Activated CD4-positive, alpha-beta T cell treated with anti-CD3 and anti-CD28 coated beads, Interleukin-2, amount 50 U/mL, for 48 hours (primary cell): Measurements from ENCODE around the gene GADD45GIP1.
"Not testable (repeated sequence)": the region's sequence is repeated elsewhere in the genome, so short reads cannot be mapped to it uniquely, and the experiment has no call there.

Experiments used
- DNase-seq, 2 experiments: peaks; one replicate each; pipeline ENCODE4 v3.0.0-alpha.2; 2020

GADD45GIP1 gene

DNA sequence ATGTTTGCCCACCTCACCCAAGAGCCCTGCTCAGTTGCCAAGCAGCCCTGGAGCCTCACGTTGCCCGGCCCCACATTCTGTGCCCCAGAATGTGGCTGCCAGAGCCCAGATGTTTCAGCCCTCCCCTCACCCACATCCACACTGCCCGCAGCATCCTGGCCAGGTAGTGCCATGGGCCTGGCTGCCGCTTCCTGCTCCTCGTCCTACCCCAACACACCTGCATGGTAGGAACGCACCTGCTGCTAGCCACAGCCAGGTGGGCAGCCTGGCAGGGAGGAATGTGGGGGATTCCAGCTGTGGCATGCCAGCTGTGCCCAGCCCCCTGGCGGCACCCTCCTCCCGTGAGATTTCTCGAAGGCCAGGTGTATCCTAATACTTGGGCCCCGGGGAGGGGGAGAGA, 30.8 kb upstream of the GADD45GIP1 start:
- DNase-seq: no peak

DNA sequence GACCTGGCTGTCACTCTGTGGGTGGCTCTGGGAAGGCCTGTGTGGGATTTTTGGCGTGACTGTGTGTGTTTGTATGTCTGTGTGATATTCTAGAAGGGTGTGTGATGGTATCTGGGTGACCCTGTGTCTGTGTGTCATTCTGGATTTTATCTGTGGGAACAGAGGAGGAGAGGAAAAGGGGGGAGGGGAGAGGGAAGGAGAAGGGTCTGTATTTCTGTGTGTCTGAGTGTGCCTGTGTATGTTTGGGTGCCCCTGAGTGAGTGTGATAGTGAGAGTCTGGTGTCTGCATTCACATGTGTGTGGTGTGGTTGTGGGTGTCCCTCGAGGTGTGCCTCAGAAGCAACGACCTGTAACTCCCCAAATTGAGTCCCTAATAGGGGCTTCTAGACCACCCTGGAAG, 30.2 kb upstream of the GADD45GIP1 start:
- no peak for DNase-seq

DNA sequence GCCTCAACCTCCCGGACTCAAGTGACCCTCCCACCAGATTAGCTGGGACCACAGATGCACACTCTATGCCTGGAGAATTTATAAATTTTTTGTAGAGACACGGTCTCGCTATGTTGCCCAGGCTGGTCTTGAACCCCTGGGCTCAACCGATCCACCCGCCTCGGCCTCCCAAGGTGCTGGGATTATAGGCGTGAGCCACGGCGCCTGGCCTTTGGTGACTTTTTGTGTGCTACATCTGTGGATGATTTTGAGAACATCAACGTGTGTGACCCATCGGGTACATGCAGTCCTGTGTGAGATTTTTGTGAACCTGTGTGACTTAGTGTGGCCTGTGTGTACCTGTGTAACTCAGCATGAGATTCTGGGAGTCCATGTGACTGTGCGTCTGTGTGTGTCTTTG, 29.7 kb upstream of the GADD45GIP1 start:
- DNase-seq: no peak

DNA sequence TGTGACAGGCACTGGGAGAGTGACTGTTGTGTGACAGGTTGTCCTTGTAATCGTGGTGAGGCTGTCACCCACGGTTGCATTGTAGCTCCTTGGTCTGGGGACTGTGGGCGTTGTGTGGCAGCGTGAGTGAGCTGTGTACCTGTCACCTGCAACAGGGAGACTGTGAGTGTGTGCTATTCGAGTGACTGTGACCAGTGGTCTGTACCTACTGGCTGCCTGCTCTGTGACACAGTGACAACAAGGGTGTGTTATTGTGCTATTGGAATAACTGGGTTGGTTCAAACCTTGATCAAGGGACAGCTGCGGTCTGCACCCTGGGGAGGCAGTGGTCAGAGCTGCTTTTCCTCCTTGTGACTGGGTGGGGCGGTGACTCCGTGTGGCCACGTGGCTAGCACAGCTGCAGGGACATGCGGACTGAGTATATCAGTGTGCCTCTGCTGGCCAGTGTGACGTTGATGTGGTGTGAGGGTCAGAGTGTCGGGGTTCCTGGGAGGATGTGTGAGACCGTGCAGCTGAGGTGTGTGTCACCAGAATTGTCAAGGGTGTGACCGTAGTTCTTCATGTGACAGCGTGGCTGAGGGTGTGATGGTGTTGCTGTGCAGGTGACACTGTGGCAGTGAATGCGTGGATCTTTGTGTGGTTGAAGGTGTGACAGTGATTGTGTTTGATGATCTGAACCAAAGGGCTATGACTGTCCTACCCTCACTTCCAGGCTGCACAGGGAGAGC, 28.2 kb upstream of the GADD45GIP1 start:
- no peak for DNase-seq

DNA sequence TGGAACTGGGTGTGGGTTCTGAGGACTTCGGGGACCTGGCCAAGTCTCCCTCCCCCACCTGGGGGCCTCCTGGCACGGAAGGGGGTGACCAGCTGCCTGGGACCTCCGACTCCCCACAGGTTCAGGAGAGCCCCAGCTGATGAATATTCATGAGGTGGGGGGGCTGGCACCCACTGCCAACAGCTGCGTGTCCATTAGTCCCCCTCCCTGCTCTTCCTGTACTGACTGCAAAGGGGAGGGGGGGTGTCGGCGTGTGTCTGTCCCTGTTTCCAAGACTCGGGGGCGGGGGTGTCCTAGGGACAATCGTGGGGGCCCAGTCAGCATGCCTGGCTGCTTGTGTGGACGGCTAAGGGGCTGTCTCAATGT, 27.6 kb upstream of the GADD45GIP1 start:
- no peak for DNase-seq

DNA sequence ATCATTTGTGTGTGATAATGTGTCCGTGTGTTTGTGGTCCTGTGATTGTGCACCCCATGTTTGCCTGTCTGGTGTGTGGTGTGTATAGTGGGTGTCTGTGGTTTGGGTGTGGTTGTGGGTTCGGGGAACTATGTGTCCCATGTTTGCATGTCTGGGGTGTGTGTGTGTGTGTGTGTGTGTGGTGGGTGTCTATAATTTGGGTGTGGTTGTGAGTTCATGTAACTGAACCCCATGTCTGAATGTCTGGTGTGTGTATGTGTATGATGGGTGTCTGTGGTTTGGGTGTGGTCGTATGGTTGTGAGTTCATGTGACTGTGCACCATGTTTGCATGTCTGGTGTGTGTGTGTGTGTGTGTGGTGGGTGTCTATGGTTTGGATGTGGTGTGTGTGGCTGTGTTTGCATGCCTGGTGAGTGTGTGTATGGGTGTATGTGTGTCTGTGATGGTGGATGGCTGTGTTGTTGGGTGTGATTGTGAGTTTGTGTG, 27.2 kb upstream of the GADD45GIP1 start:
- DNase-seq: no peak

DNA sequence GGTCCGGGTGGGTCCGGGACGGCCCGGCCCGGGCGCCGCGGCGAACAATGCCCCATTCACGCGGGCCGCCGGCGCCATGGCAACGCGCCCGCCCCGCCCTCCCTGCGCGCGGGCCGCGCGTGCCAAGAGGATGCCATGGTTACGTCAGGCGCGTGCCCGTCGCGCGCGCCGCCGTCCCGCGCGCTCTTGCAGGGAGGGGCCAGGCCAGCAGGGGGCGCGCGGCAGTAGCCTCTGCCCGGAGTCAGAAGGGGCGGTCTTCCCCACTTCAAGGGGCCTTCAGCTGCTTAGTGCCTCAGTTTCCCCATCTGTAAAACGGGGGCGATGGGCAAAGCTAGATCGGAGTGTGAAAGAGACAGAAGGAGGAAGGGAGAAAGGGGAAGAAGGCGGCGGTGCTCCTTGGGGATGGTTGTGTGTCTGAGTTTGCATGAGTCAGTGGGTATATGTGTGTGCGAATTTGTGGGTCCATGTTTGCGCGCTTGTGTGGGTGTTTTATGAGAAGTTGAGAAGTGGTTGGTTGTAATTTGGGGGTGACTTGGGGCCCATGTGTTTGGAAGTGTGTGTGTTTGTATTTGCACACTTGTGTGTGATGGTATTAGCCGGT, 26.6 kb upstream of the GADD45GIP1 start:
- peak; percentile 80 to 84 for DNase-seq

DNA sequence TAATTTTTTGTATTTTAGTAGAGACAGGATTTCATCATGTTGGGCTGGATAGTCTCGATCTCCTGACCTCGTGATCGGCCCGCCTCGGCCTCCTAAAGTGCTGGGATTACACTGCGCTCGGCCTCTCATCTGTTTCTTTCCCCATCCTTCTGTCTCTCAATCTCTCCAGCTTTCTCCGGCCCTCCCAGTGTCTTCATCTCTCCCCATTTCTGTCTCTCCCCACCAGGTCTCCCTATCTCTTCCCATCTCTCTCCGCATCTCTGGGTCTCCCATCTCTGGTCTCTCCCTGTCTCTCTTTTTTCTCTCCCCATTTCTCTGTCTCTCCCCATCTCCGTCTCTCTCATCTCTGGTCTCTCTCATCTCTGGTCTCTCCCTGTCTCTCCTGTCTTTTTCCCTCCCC, 26.1 kb upstream of the GADD45GIP1 start:
- no peak for DNase-seq

DNA sequence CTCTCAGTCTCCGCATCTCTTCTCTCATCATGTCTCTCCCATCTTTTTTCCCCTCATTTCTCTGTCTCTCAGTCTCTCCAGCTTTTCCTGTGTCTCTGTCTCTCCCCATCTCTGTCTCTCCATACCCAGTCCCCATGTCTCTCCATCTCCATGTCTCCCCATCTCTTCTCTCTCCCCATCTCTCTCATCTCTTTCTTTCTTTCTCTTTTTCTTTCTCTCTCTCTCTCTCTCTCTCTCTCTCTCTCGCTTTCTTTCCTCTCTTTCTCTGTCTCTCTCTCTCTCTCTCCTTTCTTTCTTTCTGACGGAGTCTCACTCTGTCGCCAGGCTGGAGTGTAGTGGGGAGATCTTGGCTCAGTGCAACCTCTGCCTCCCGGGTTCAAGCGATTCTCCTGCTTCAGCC, 25.6 kb upstream of the GADD45GIP1 start:
- no peak for DNase-seq

DNA sequence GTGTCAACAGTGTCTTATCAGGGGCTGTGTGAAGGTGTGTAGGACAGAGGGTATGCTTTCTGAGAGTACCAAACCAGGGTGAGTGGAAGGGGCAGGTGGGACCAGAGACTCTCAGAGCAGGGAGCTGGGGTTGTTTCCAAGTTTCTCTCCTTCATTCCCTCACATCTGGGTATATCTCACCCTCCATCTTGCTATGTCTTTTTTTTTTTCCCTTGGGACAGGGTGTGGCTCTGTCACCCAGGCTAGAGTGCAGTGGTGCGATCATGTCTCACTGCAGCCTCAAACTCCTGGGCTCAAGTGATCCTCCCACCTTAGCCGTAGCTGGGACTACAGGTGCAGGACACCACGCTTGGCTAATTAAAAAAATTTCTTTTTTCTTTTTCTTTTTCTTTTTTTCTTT, 23.0 kb upstream of the GADD45GIP1 start:
- no peak for DNase-seq

DNA sequence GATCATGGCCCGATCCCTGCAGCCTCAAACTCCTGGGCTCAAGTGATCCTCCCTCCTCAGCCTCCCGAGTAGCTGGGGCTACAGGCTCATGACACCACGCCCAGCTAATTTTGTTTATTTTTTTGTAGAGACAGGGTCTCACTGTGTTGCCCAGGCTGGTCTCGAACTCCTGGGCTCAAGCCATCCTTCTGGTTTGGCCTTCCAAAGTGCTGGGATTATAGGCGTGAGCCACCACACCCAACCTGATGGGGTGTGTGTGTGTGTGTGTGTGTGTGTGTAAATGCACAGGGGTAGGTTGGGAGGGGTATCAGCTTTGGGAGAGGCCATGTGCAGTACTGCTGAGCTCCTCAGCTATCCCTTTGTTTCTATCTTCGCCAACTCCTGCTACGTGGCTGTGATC, 19.1 kb upstream of the GADD45GIP1 start:
- not testable (repeated sequence) for DNase-seq

DNA sequence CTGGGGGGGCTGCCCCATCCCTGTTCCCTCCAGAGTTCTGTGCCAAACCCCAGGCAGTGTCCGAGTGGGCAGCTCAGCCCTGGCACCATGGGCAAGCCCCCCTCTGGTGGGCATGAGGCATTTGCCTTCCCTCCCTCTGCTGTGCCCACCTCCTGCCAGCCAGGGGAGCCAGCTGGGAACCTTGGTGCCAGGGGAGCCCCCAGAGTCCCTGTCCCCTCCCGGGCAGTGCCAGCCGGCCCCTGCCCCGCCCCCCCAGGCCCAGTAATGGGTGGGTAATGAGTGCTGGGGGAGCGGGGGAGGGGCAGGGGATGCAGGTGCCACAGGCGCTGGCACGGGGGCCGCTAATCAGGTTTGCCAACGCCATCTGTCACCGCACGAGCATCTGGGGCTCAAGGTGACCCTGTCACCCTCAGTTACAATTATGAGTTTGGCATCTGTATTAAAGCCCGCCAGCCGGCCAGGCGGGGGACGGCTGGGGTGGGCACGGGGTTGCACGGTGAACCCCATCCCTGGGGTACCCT, 18.3 kb upstream of the GADD45GIP1 start:
- DNase-seq: no peak

DNA sequence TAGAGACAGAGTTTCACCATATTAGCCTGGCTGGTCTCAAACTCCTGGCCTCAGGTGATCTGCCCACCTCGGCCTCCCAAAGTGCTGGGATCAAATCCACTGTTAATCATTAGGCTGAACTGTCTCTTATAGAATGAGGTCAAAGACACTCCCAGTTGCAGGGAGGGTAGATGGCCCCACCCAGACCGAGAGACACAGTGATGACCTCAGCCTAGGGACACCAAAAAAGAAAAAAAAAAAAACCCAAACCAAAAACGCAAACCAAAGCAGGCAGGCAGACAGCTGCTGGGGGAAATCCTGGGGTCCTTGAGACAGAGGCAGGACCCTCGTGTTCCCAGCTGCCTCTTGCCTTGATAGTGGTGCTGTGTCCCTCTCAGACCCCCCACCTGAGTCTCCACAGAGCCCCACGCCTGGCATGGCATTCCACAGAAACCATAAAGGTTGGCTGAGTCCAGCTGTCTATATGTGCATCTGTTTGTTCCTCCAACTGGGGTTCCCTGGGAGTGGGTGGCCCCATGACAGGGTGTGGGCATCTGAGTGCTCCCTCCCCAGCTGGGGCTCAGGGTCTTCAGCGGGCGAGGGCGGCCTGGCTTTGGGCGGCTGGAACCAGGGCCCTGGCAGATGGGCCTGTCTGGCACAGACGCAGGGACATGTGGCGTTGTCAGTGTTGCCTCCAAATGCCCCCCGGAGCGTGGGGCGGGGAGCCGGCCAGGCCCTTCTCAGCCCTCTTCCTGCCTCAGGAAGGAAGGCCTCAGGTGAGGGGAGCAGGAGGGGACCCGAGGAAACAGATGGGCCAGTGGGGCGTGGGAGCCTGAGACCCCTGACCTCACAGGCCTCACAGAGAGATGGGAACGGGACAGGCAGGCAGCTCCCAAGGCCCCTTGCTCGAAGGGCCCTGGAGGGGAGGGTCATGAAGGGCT, 17.5 kb upstream of the GADD45GIP1 start:
- DNase-seq: no peak

DNA sequence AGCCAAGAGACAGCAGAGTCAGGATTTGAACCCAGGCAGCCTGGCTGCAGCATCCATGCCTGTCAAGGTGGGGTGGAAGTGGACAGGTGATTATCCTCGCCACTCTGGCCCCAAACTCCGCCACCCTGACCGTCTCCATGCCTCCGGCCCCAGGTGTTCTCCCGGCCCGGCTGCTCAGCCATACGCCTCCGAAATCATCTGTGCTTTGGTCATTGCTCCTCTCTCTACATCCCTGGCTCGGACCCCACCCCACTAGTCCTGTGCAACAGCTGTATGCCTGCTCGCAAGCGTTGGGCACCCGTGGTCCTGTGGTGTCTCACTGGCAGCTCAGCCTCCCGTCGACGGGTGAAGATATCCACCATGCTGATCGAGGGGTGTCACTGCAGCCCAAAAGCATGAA, 16.2 kb upstream of the GADD45GIP1 start:
- DNase-seq: no peak

DNA sequence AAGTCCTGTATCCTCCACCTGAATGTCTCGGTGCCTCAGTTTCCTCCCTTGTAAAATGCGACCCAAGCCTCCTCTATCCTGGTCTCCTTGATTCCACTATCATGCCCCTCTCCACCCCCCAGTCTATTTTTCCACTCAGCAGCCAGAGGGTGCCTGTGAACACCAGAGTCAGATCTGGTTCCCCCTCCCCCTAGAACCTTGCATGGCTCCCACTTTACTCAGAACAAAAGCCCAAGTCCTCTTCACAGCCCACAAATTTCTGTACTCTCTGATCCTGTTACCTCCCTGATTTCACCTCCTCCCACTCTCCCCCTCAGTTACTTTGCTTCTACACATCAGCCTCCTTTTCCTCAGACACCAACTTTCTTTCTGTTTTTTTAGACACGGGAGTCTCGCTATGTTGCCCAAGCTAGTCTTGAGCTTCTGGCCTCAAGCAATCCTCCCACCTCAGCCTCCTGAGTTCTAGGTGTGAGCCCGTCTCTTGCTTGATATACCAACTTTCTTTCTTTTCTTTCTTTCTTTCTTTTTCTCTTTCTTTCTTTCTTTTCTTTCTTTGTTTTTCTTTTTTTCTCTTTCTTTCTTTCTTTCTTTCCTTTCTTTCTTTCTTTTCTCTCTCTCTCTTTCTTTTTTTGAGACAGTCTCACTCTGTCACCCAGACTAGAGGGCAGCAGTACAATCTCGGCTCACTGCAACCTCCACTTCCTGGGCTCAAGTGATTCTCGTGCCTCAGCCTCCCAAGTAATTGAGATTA, 13.2 kb upstream of the GADD45GIP1 start:
- DNase-seq: no peak

DNA sequence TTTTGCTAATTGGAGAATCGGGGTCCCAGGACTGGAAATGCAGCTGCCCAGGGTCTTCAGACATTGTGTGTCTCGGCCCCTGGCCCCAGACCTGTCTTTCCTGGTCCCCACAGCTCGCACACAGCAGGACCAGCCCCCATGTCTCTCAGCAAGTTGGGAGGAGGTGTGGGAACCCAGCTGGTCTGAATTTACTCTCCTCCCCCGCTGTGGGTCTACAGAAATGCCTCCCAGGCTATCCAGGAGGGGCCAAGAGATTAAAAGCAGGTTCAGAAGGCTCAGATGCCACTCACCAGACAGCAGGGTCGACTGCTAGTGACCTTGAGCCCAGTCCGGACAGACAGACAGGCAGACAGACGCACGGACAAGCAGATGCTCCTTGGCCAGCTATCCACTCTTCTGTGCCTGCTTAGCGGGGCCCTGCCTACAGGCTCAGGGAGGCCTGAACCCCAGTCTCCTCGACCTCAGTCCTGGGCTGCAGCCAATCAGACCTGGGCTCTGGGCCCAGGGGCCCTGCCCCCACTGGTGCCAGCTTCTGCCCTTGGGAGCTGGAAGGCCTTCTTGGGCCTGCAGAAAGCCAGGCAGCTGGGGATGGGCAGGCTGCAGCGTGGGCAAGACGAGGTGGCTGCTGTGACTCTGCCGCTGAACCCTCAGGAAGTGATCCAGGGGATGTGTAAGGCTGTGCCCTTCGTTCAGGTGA, 12.4 kb upstream of the GADD45GIP1 start, which contains the start of gene DAND5:
TSS of gene DAND5 (plus strand) at position 285 of the 697 bp plus-strand sequence. CDS start at position 370, 85 bp downstream.
- no peak for DNase-seq

DNA sequence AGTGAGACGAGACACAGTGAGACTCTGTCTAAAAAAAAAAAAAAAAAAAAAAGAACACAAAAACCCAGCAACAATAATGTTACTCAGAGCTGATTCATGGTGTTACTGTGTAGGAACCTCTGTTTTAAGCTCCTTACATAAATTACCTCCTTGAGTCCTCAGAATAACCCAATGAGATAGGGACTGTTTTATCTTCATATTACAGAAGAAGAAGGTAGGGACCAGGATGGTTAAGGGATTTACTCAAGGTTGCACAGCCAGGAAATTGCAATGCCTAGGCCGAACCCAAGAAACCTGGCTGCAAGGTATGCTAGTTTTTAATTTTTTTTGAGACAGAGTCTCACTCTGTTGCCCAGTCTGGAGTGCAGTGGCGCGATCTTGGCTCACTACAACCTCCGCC, 10.9 kb upstream of the GADD45GIP1 start:
- no peak for DNase-seq

DNA sequence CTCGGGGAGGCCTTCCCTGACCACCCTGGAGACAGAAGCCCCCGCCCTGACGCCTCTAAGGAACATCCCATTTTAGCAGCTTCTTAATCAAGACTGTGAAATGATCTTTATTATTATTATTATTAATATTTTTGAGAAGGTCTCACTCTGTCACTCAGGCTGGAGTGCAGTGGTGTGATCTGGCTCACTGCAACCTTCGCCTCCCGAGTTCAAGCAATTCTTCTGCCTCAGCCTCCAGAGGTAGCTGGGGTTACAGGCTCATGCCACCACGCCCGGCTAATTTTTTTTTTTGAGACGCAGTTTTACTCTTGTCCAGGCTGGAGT, 8.8 kb upstream of the GADD45GIP1 start:
- DNase-seq: no peak

DNA sequence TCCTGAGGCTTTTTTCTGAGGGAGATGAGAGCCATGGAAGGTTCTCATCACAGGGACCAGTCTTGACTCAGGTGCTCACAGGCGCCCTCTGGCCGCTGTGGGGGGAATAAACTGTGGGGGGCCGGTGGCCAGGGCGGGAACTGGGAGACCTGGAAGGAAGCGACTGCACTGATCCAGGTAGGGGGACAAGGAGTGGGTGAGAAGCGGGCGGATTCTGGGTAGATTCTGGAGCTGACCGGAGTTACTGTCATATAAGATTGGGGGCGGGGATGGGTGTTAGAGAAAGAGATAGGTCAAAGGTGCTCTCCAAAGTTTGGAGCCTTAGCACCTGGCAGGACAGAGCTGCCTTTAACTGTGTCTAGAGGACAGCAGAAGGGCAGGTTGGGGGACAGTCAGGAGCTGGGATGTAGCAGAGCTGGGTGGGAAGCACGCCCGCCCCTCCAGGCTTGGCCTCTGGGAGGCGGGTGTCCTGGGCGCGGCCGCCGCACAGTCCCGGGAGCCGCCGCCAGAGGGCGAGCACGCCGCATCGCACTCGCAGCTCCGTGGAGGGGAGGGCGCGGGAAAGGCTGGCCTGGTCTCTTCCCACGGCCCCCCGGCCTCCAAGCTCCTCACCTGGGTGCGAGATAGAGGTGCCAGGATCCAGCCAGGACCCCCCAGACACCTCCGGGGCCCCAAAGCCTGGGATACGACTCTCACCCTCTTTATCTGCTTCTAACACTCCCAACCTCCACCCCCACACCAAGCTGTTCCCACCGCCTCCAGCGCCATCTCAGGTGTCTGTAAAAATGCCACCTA, 8.2 kb upstream of the GADD45GIP1 start:
- DNase-seq: peak; percentile 92 to 94

DNA sequence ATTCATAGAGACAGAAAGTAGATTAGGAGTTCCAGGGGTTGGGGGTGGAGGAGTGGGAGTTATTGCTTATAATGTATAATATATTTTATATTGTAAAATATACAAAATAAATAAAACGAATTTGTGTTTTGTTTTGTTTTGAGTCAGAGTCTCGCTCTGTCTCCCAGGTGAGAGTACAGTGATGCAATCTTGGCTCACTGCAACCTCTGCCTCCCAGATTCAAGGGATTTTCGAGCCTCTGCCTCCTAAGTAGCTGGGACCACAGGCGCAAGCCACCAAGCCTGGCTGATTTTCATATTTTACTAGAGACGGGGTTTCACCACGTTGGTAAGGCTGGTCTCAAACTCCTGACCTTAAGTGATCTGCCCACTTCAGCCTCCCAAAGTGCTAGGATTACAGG, 2.5 kb upstream of the GADD45GIP1 start:
- no peak for DNase-seq

DNA sequence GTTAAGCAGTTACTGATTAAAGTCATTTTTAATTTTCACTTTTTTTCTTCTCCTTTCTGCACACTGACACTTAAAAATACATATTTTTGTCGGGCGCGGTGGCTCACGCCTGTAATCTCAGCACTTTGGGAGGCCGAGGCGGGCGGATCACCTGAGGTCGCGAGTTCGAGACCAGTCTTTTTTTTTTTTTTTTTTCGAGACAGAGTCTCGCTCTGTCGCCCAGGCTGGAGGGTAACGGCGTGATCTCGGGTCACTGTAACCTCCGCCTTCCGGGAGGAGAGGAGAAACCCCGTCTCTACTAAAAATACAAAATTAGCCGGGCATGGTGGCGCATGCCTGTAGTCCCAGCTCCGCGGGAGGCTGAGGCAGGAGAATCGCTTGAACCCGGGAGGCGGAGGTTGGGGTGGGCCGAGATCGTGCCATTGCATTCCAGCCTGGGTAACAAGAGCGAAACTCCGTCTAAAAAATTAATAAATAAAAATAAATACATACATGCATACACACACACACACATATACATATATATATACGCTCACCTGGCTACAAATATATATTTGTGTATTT, 448 bp upstream of the GADD45GIP1 start:
- not testable (repeated sequence) for DNase-seq
